ENCODE data around the gene MFF. TPM values are rescaled to one million over a fixed set of nuclear protein-coding genes. Genes with fewer than 3 reads are reported as not detected.

MFF gene
- polyA plus RNA-seq, 1 of the 3 experiments (the other 2 are of a cell fraction) = 51.0 TPM

- TF ChIP-seq PBX3 (IDR thresholded peaks at IDR 0.05) (no peak), SMC3 (IDR thresholded peaks at IDR 0.05; ENCODE audit: low read depth, low read length) (no peak), EP300 (IDR thresholded peaks at IDR 0.05; ENCODE audit: borderline replicate concordance in 1 of 2, low read depth in 1 of 2, low read length in 1 of 2) (no peak), RFX5 (IDR thresholded peaks at IDR 0.05; ENCODE audit: low read length) (no peak)
Measured at GRCh38 chr2:227374158-227374557, 49.1 kb downstream of the MFF start (continued).

- Histone ChIP-seq H3K4me3 (ENCODE audit: low read depth in 2 of 2, low read length in 1 of 2) (no peak overlapping the region), H3F3A (replicated peaks; ENCODE audit: insufficient read depth) (peaks cover 3% of the 10 kb centered on the region), H3K4me2 (0 out of 2 replicates have a peak overlapping the region, but pooled peaks have one; percentile 6), H3K27me3 (ENCODE audit: insufficient read depth) (no peaks in the 10 kb centered on the region), H3K9ac (no peak overlapping the region), H3K4me1 (ENCODE audit: control insufficient read depth in 1 of 2, insufficient read depth in 2 of 2, low read depth in 1 of 2, low read length in 1 of 2) (peaks cover 4 to 25% of the 10 kb centered on the region in 2 experiments; a peak in 2 of 4 replicates), H3K36me3 (replicated peaks in 1 of 2; ENCODE audit: control insufficient read depth in 1 of 2, insufficient read depth in 2 of 2, low read length in 1 of 2) (no peaks in the 10 kb centered on the region), H3K9me3 (no peaks in the 10 kb centered on the region), H3K79me2 (ENCODE audit: insufficient read depth) (no peaks in the 10 kb centered on the region), H3K27ac (ENCODE audit: low read depth in 2 of 2, low read length in 1 of 2) (no peak overlapping the region), H2AFZ (ENCODE audit: low read depth) (0 out of 2 replicates have a peak overlapping the region, but pooled peaks have one; percentile 38), H4K20me1 (ENCODE audit: insufficient read depth) (no peaks in the 10 kb centered on the region), H3K9me2 (no peaks in the 10 kb centered on the region)
- no peak for DNase-seq
- TF ChIP-seq NFIC (IDR thresholded peaks at IDR 0.05; ENCODE audit: borderline replicate concordance) = 0 out of 2 replicates have a peak, but pooled peaks have one; percentile 19
- no peak for TF ChIP-seq TCF12 (IDR thresholded peaks at IDR 0.05)
- TF ChIP-seq ELF1 (IDR thresholded peaks at IDR 0.05) = no peak
- CTCF ChIA-PET = interaction anchor here (0.5 to 2.7 kb wide), 3 partner anchors 9 to 89 kb away, joined by 3 to 12 read pairs (median 3); no protein-coding TSS in a partner anchor
- WGBS (ENCODE audit: low lambda C conversion rate) = 53% methylated on average over 9 of the region's 9 CpGs
- POLR2A ChIA-PET = no interaction called here
Measured at GRCh38 chr2:227376656-227377396, 51.8 kb downstream of the MFF start.

GRCh38 chr2:227377467-227378351 is 52.7 kb downstream of the MFF start:
- H2AFZ ChIP-seq (ENCODE audit: low read depth) = no peak overlapping the region
- no peaks in the 10 kb centered on the region for H4K20me1 ChIP-seq (ENCODE audit: insufficient read depth)
- no peak overlapping the region for H3K9ac ChIP-seq
- H3K4me1 ChIP-seq (ENCODE audit: control insufficient read depth in 1 of 2, insufficient read depth in 2 of 2, low read depth in 1 of 2, low read length in 1 of 2) = peaks cover 4 to 25% of the 10 kb centered on the region in 2 experiments; a peak in 2 of 4 replicates
- ChIA-PET POLR2A (no interaction called here), CTCF (interaction anchor here (1.0 to 2.7 kb wide), 2 partner anchors 23 to 29 kb away, joined by 3 to 12 read pairs; no protein-coding TSS in a partner anchor)
- 71% methylated on average over 8 of the region's 8 CpGs for WGBS (ENCODE audit: low lambda C conversion rate)
- H3K27me3 ChIP-seq (ENCODE audit: insufficient read depth) = no peaks in the 10 kb centered on the region
- DNase-seq = no peak
- H3K9me2 ChIP-seq = no peaks in the 10 kb centered on the region
- H3K27ac ChIP-seq (ENCODE audit: low read depth in 2 of 2, low read length in 1 of 2) = no peak overlapping the region
- H3K9me3 ChIP-seq = no peaks in the 10 kb centered on the region
- no peak overlapping the region for H3K4me3 ChIP-seq (ENCODE audit: low read depth in 2 of 2, low read length in 1 of 2)
- H3K79me2 ChIP-seq (ENCODE audit: insufficient read depth) = no peaks in the 10 kb centered on the region
- H3K4me2 ChIP-seq = peak overlapping the region; percentile 6; the same call in 1 of the 2 replicates
- no peaks in the 10 kb centered on the region for H3K36me3 ChIP-seq (replicated peaks in 1 of 2; ENCODE audit: control insufficient read depth in 1 of 2, insufficient read depth in 2 of 2, low read length in 1 of 2)
- peaks cover 3% of the 10 kb centered on the region for H3F3A ChIP-seq (replicated peaks; ENCODE audit: insufficient read depth)
- no peak for TF ChIP-seq MEF2A (IDR thresholded peaks at IDR 0.05; ENCODE audit: borderline replicate concordance, low read depth)
- no peak for TF ChIP-seq REST (IDR thresholded peaks at IDR 0.05; ENCODE audit: low read depth, low read length)
- no peak for TF ChIP-seq PBX3 (IDR thresholded peaks at IDR 0.05)
- TF ChIP-seq ZBTB33 (IDR thresholded peaks at IDR 0.05; ENCODE audit: borderline replicate concordance, low read depth) = no peak
- TF ChIP-seq SIN3A (IDR thresholded peaks at IDR 0.05; ENCODE audit: borderline replicate concordance, low read depth, low read length) = no peak
- TF ChIP-seq MXI1 (IDR thresholded peaks at IDR 0.05; ENCODE audit: low read depth, low read length) = no peak
